Measurements from ENCODE around the gene LDB1.

DNA sequence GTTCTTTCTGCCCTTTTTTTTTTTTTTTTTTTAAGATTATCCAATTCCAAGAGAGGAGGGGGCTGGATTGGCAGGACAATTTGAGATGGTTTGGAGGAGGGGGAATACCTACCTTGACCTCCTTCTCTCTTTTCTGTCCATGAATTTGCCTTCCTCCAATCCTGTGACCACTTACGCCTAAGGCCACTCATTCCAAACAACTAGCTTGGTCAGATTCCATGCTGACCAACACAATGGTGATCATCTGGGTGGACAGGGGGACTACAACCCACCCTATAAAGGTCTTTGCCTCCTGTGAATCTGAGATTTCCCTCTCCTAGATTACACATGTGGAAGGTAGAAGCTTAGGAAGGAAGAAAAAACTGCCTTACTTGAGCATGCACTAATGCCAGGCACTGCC is 2.3 kb upstream of the LDB1 start:
- TF ChIP-seq CTCF (IDR thresholded peaks at IDR 0.05): no peak
- no peak for TF ChIP-seq POLR2AphosphoS5 (IDR thresholded peaks at IDR 0.05)
- TF ChIP-seq POLR2A (IDR thresholded peaks at IDR 0.05): no peak
- TF ChIP-seq EP300 (IDR thresholded peaks at IDR 0.05): no peak

All from suprapubic skin (tissue), 4 donors.